ENCODE data around the gene SOX1.

DNA sequence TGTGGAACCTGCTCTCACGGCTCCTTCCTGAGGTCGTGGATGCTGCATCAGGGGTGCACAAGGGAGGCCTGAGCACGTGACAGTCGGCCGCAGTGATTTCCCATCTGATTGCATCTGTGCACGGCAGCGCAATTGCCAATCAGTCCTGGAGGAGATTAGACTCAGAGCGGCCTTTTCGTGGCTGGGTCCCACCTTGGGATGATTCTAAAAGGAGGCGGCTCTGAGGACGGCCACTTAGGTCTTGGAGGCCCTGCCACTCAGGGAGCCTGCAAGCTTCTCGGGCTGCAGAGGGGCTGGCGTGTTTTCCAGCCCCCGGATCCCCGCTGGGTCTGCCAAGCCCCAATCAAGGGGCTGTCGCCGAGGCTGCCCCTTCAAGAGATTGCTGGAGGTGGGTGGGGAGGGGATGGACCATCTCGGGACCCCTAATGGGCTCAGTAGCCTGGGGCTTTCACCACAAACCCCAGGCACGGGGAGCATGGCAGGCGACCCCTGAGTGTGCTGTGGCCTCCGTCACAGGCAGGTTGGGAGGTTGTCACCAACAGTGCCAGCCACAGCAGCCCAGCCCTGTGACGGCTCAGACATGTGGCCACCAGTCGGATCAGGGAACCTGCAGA is 51.6 kb downstream of the SOX1 start:
- no peak for TF ChIP-seq TAF1 (IDR thresholded peaks at IDR 0.05; ENCODE audit: low read depth, low read length)
- no peak for TF ChIP-seq POLR2A (IDR thresholded peaks at IDR 0.05; ENCODE audit: low read depth, low read length)
- no peak for TF ChIP-seq POLR2AphosphoS5 (IDR thresholded peaks at IDR 0.05; ENCODE audit: low read depth, low read length)
- no peak for TF ChIP-seq SPI1 (IDR thresholded peaks at IDR 0.05; ENCODE audit: low read depth, low read length)
- TF ChIP-seq PAX5 (IDR thresholded peaks at IDR 0.05; ENCODE audit: insufficient read depth, low read length, severe bottlenecking) = no peak
